CD4-positive, alpha-beta memory T cell (primary cell): Measurements from ENCODE around the gene CENATAC. TPM values are rescaled to one million over a fixed set of nuclear protein-coding genes. Genes with fewer than 3 reads are reported as not detected.
A peak's percentile ranks its signal among the peaks of the same experiment; 100 is the strongest.

Source experiments
- CTCF ChIA-PET: fragments of 350-600 bp; sonication (Branson Sonifier 250); formaldehyde crosslinking; loops from one replicate; lab custom pipeline; 2021; ENCODE audit warnings: inconsistent platforms; ENCODE audit not compliant: partially characterized antibody; lab: Charles Lee
- POLR2A ChIA-PET: fragments of 350-600 bp; sonication (Branson Sonifier 250); formaldehyde crosslinking; loops from one replicate; lab custom pipeline; 2021; ENCODE audit not compliant: partially characterized antibody; lab: Charles Lee
- DNase-seq, 5 donors: peaks; one replicate each; pipeline versions ENCODE4 v3.0.0 to v3.0.0-alpha.2; 2020 to 2022; ENCODE audit warnings: mixed read lengths in 1 of 5
- H3K27ac ChIP-seq: one replicate; pipeline ENCODE4 v1.7.0; 2013; ENCODE audit warnings: low read depth, low read length
- H3K27me3 ChIP-seq: 2 replicates; pipeline ENCODE4 v1.7.0; 2013; ENCODE audit warnings: mild to moderate bottlenecking, low read length, moderate library complexity; ENCODE audit not compliant: insufficient read depth
- H3K36me3 ChIP-seq: 2 replicates; pipeline ENCODE4 v1.7.0; 2013; ENCODE audit warnings: mild to moderate bottlenecking, low read length, moderate library complexity; ENCODE audit not compliant: insufficient read depth
- H3K4me1 ChIP-seq: 2 replicates; pipeline ENCODE4 v1.7.0; 2013; ENCODE audit warnings: mild to moderate bottlenecking, low read length, moderate library complexity; ENCODE audit not compliant: insufficient read depth
- H3K4me3 ChIP-seq, 2 donors: one replicate each; pipeline ENCODE4 v1.7.0; 2013; ENCODE audit warnings: low read length in 2 of 2, mild to moderate bottlenecking in 1 of 2
- H3K9me3 ChIP-seq, 2 donors: one replicate each; pipeline ENCODE4 v1.7.0; 2013; ENCODE audit warnings: low read length in 2 of 2, control low read depth in 1 of 2; ENCODE audit not compliant: control insufficient read depth in 1 of 2
- H3K27ac Mint-ChIP-seq, 7 donors: one replicate each; pipeline ENCODE4 v1.8.0; 2020 to 2021; ENCODE audit warnings: mixed read lengths in 7 of 7, mild to moderate bottlenecking in 6 of 7, inconsistent platforms in 3 of 7, moderate library complexity in 3 of 7
- H3K27me3 Mint-ChIP-seq, 2 donors: one replicate each; pipeline ENCODE4 v1.8.0; 2020 to 2021; ENCODE audit warnings: mixed read lengths in 2 of 2
- H3K36me3 Mint-ChIP-seq, 2 donors: one replicate each; pipeline ENCODE4 v1.8.0; 2020 to 2021; ENCODE audit warnings: mixed read lengths in 2 of 2, inconsistent platforms in 1 of 2, mild to moderate bottlenecking in 1 of 2
- H3K4me1 Mint-ChIP-seq, 4 donors: one replicate each; pipeline ENCODE4 v1.8.0; 2020 to 2021; ENCODE audit warnings: mixed read lengths in 4 of 4, mild to moderate bottlenecking in 1 of 4
- H3K4me3 Mint-ChIP-seq, 8 donors: one replicate each; pipeline ENCODE4 v1.8.0; 2020 to 2021; ENCODE audit warnings: mixed read lengths in 8 of 8, mild to moderate bottlenecking in 7 of 8, moderate library complexity in 6 of 8, inconsistent platforms in 3 of 8
- H3K9me3 Mint-ChIP-seq, 8 donors: one replicate each; pipeline ENCODE4 v1.8.0; 2020 to 2021; ENCODE audit warnings: mixed read lengths in 8 of 8, mild to moderate bottlenecking in 5 of 8, inconsistent platforms in 3 of 8, moderate library complexity in 1 of 8
- intact Hi-C: fragments of 100-400 bp; cut with micrococcal nuclease; formaldehyde crosslinking; loops from one replicate; pipeline ENCODE4 v1.15.1; 2023
- microRNA-seq: library from miRNA; unstranded; fragments of <30 nt; microRNA quantifications from one replicate; pipeline ENCODE4 v1.2.0, GENCODE V29; 2021; ENCODE audit warnings: borderline replicate concordance, borderline number of aligned reads, borderline microRNAs expressed, mixed read lengths
- polyA plus RNA-seq, 2 donors: library from polyadenylated mRNA; unstranded; fragments of 300-500 nt; fragmentation: Illumina TruSeq; gene quantifications; one replicate each; pipeline ENCODE4 v1.2.3, GENCODE V29; 2021
- total RNA-seq, 2 experiments: library from RNA; stranded (reverse); gene quantifications; one replicate each; pipeline ENCODE4 v1.2.3, GENCODE V29; 2021

The CENATAC gene
- total and polyA plus RNA-seq, 4 experiments from 2014 or later, result 13.3 to 114 (median 62.9) TPM

DNA sequence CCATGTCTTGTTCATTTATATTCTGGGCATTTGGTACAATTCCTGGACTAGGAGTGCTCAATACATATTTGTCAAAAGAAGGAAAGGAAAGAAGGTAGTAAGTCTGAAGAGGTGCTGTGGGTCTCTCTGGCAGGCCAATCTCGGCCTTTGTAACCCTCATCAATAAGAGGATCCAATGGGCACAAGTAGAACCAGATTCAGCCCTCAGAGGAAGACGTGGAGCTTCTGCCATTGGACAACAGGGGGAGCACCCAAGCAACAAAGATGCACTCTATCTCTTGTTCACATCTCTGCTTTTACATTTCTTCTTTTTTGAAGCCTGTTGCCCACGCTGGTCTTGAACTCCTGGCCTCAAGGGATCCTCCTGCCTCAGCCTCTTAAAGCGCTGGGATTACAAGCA lies 67.4 kb downstream of the CENATAC start:
- Mint-ChIP-seq H3K36me3 (peaks cover 5 to 25% of the 10 kb centered on the region in 2 donors), H3K27me3 (no peaks in the 10 kb centered on the region), H3K9me3 (no peaks in the 10 kb centered on the region), H3K4me1 (peaks cover 23 to 43% (median 37%) of the 10 kb centered on the region in 4 donors), H3K4me3 (peak overlapping the region; percentile 3 to 74 (median 36)), H3K27ac (peak overlapping the region; percentile 67 to 98 (median 92))
- Histone ChIP-seq H3K27ac (peak overlapping the region; percentile 88), H3K36me3 (peaks cover 3% of the 10 kb centered on the region), H3K27me3 (no peaks in the 10 kb centered on the region), H3K4me3 (no peak overlapping the region), H3K9me3 (no peaks in the 10 kb centered on the region), H3K4me1 (peaks cover 34% of the 10 kb centered on the region)
- CTCF ChIA-PET, result interaction anchor here (0.8 to 4.2 kb wide), 6 partner anchors 33 to 258 kb away, joined by 3 to 18 read pairs (median 4); partner anchors contain the start of gene SLC37A4
- POLR2A ChIA-PET, result interaction anchor here (0.7 to 4.6 kb wide), 10 partner anchors 9 to 141 kb away, joined by 3 to 77 read pairs (median 3); partner anchors contain the start of genes ABCG4, C2CD2L, CBL and HINFP
- DNase-seq, result peak; percentile 49 to 57 (median 54)
- intact Hi-C loops, result loop anchor here (1.0 to 5.0 kb wide), 3 partner anchors 132 to 258 kb away; no protein-coding TSS in a partner anchor

Small RNA genes within 50 kb of the gene (microRNA-seq; reads per million reads assigned to microRNA genes)
- not detected for gene MIR3656

Other genes starting within 250 kb of the CENATAC start
- 100 to 1,000 TPM; 299 to 304 TPM for gene DDX6, start 207.0 kb upstream of the CENATAC start, total RNA-seq
- gene DDX6, start 207.0 kb upstream of the CENATAC start, polyA plus RNA-seq, result 10 to 100 TPM; 74.6 to 90.9 TPM
- 10 to 100 TPM; 21.1 to 21.5 TPM for gene CXCR5, start 114.2 kb upstream of the CENATAC start, total RNA-seq
- gene CXCR5, start 114.2 kb upstream of the CENATAC start, polyA plus RNA-seq, result 10 to 100 TPM in 1 of 2 donors, 1 to 10 TPM in 1; 7.9 to 18.2 TPM
- gene BCL9L, start 72.2 kb upstream of the CENATAC start, total RNA-seq, result 100 to 1,000 TPM; 216 to 232 TPM
- 10 to 100 TPM in 1 of 2 donors, under 1 TPM in 1; 0.45 to 10.9 TPM for gene BCL9L, start 72.2 kb upstream of the CENATAC start, polyA plus RNA-seq
- not detected for gene UPK2, start 41.8 kb upstream of the CENATAC start, total RNA-seq
- not detected for gene UPK2, start 41.8 kb upstream of the CENATAC start, polyA plus RNA-seq
- not detected for gene FOXR1, start 26.4 kb upstream of the CENATAC start, total RNA-seq
- gene FOXR1, start 26.4 kb upstream of the CENATAC start, polyA plus RNA-seq, result not detected
- gene RPS25, start 20.2 kb downstream of the CENATAC start, total RNA-seq, result 1,000 to 10,000 TPM; 2,545 to 2,705 TPM
- 1,000 to 10,000 TPM; 4,676 to 5,786 TPM for gene RPS25, start 20.2 kb downstream of the CENATAC start, polyA plus RNA-seq
- 10 to 100 TPM; 89.2 to 97.3 TPM for gene TRAPPC4, start 20.6 kb downstream of the CENATAC start, total RNA-seq
- gene TRAPPC4, start 20.6 kb downstream of the CENATAC start, polyA plus RNA-seq, result 100 to 1,000 TPM in 1 of 2 donors, 10 to 100 TPM in 1; 92.1 to 116 TPM
- gene SLC37A4, start 32.7 kb downstream of the CENATAC start, total RNA-seq, result 10 to 100 TPM; 14.6 to 14.8 TPM
- 10 to 100 TPM; 10.6 to 13.0 TPM for gene SLC37A4, start 32.7 kb downstream of the CENATAC start, polyA plus RNA-seq
- 100 to 1,000 TPM; 136 to 146 TPM for gene HYOU1, start 59.1 kb downstream of the CENATAC start, total RNA-seq
- 10 to 100 TPM; 24.1 to 27.9 TPM for gene HYOU1, start 59.1 kb downstream of the CENATAC start, polyA plus RNA-seq
- 10 to 100 TPM; 56.2 to 61.2 TPM for gene VPS11, start 69.7 kb downstream of the CENATAC start, total RNA-seq
- gene VPS11, start 69.7 kb downstream of the CENATAC start, polyA plus RNA-seq, result 10 to 100 TPM; 36.0 to 61.7 TPM
- 1 to 10 TPM; 5.1 to 5.8 TPM for gene HMBS, start 86.7 kb downstream of the CENATAC start, total RNA-seq
- 10 to 100 TPM; 17.7 to 21.2 TPM for gene HMBS, start 86.7 kb downstream of the CENATAC start, polyA plus RNA-seq
- 10 to 100 TPM; 52.0 to 52.3 TPM for gene DPAGT1, start 103.7 kb downstream of the CENATAC start, total RNA-seq
- 10 to 100 TPM; 32.9 to 52.3 TPM for gene DPAGT1, start 103.7 kb downstream of the CENATAC start, polyA plus RNA-seq
- gene C2CD2L, start 109.2 kb downstream of the CENATAC start, total RNA-seq, result 10 to 100 TPM; 35.2 to 37.5 TPM
- 10 to 100 TPM in 1 of 2 donors, 1 to 10 TPM in 1; 2.6 to 13.3 TPM for gene C2CD2L, start 109.2 kb downstream of the CENATAC start, polyA plus RNA-seq
- 10 to 100 TPM; 70.8 to 75.3 TPM for gene HINFP, start 123.4 kb downstream of the CENATAC start, total RNA-seq
- 10 to 100 TPM in 1 of 2 donors, 1 to 10 TPM in 1; 9.3 to 16.0 TPM for gene HINFP, start 123.4 kb downstream of the CENATAC start, polyA plus RNA-seq
- gene ABCG4, start 150.9 kb downstream of the CENATAC start, total RNA-seq, result under 1 TPM in 1 of 2 experiments, not detected in 1; 0.09 TPM
- gene ABCG4, start 150.9 kb downstream of the CENATAC start, polyA plus RNA-seq, result not detected
- 1 to 10 TPM; 8.8 to 9.2 TPM for gene NLRX1, start 170.6 kb downstream of the CENATAC start, total RNA-seq
- gene NLRX1, start 170.6 kb downstream of the CENATAC start, polyA plus RNA-seq, result 1 to 10 TPM; 5.5 to 7.4 TPM
- 1 to 10 TPM in 1 of 2 experiments, under 1 TPM in 1; 0.86 to 1.1 TPM for gene NHERF4, start 187.3 kb downstream of the CENATAC start, total RNA-seq
- gene NHERF4, start 187.3 kb downstream of the CENATAC start, polyA plus RNA-seq, result not detected
- 10 to 100 TPM; 39.5 to 39.8 TPM for gene CBL, start 208.2 kb downstream of the CENATAC start, total RNA-seq
- 10 to 100 TPM in 1 of 2 donors, 1 to 10 TPM in 1; 3.6 to 15.6 TPM for gene CBL, start 208.2 kb downstream of the CENATAC start, polyA plus RNA-seq